ENCODE results near the gene ZCCHC24.

DNA sequence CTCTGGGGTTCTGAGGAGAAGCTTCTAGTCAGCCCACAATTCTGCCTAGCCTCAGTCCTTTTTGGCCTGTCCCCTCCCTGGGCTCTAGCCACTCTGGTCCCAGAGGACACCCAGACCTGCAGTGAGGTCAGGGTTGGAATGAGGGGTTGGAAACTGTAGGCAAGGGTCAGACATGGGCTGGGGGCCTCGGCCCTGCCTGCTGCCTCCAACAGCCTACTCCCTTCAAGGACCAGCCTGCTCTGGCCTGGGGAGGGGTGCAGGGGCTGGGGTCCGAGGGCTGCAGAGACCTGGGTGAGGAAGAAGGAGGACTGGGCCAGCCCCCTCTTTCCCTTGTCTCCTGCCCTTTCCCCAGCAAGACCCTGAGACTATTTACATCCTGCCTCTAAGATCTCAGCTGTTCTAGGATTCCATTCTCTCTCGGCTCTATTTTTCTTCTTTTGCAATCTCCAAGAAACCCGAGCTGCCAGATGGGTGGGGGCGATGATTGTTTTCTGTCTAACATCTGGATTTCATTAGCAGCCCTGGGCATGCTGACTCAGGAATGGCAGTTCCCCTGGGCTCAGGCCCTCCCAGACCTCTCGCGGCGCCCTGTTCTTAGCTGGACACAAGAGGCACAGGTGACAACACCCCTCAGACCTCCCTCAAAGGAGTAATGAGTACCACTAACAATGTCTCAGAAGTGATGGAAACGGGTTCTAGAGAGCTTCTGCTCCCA lies 23.1 kb downstream of the ZCCHC24 start:
- TF ChIP-seq POLR2A (IDR thresholded peaks at IDR 0.05) = no peak
- TF ChIP-seq, protein P1, sequence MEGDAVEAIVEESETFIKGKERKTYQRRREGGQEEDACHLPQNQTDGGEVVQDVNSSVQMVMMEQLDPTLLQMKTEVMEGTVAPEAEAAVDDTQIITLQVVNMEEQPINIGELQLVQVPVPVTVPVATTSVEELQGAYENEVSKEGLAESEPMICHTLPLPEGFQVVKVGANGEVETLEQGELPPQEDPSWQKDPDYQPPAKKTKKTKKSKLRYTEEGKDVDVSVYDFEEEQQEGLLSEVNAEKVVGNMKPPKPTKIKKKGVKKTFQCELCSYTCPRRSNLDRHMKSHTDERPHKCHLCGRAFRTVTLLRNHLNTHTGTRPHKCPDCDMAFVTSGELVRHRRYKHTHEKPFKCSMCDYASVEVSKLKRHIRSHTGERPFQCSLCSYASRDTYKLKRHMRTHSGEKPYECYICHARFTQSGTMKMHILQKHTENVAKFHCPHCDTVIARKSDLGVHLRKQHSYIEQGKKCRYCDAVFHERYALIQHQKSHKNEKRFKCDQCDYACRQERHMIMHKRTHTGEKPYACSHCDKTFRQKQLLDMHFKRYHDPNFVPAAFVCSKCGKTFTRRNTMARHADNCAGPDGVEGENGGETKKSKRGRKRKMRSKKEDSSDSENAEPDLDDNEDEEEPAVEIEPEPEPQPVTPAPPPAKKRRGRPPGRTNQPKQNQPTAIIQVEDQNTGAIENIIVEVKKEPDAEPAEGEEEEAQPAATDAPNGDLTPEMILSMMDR (IDR thresholded peaks at IDR 0.05) = no peak
